HCT116 (cell line): Measurements from ENCODE around the gene STRBP. TPM values are rescaled to one million over a fixed set of nuclear protein-coding genes. Genes with fewer than 3 reads are reported as not detected.
"Not testable (repeated sequence)": the region's sequence is repeated elsewhere in the genome, so short reads cannot be mapped to it uniquely, and the experiment has no call there.

Experiments used
- ATAC-seq: fragments of 200-7000 bp; cut with Tn5 transposase; 2 replicates; pipeline ENCODE4 v1.9.1; 2020; ENCODE audit warnings: mild to moderate bottlenecking, moderate library complexity
- BruUV-seq: library from RNA; stranded (reverse); fragments of 400-500 nt; replicated peaks from 2 replicates; lab custom pipeline; 2021; lab: Mats Ljungman, UMichigan
- CTCF ChIA-PET: fragments of 300-600 bp; sonication (Branson Sonifier 250); formaldehyde crosslinking; loops from one replicate; lab custom pipeline; 2021; ENCODE audit warnings: antibody characterized with exemption; lab: Charles Lee
- POLR2A ChIA-PET: fragments of 300-600, 350-600 bp; sonication (Branson Sonifier 250); formaldehyde crosslinking; loops from one replicate; lab custom pipeline; 2021; ENCODE audit warnings: antibody characterized with exemption; lab: Charles Lee
- RAD21 ChIA-PET, 2 experiments: fragments of 300-600 bp; sonication (Branson Sonifier 250); formaldehyde crosslinking; loops; one replicate each; lab custom pipeline; 2023; ENCODE audit warnings: low total read pairs in 2 of 2; ENCODE audit not compliant: uncharacterized antibody in 2 of 2, unreplicated experiment in 2 of 2, low non-redundant PET in 1 of 2; lab: Charles Lee
- DNase-seq: peaks from one replicate; pipeline ENCODE4 v3.0.0-alpha.2; 2010; ENCODE audit warnings: low read depth, low spot score
- H2AFZ ChIP-seq: fragments of 200-600 bp; shearing (Covaris generic), sonication (generic); 2 replicates; pipeline ENCODE4 v1.6.1; 2017; ENCODE audit warnings: low read depth, mixed run types, mixed read lengths, antibody characterized with exemption, low read length; ENCODE audit not compliant: poor library complexity, severe bottlenecking
- H3K27ac ChIP-seq: 2 replicates; pipeline ENCODE4 v1.5.1; 2012; ENCODE audit warnings: low read depth, low read length
- H3K27me3 ChIP-seq: fragments of 200-600 bp; sonication (generic); 2 replicates; pipeline ENCODE4 v1.6.1; 2016; ENCODE audit warnings: mixed run types, low read length, mixed read lengths; ENCODE audit not compliant: insufficient read depth
- H3K36me3 ChIP-seq, 2 experiments: fragments of 200-500 bp in 1 of 2; fragments of 200-600 bp in 1 of 2; sonication (Bioruptor generic) in 1 of 2; sonication (generic) in 1 of 2; 2 replicates each; pipeline versions ENCODE4 v1.5.1 to v1.6.1; 2014 to 2016; ENCODE audit warnings: low read length in 2 of 2, inconsistent platforms in 1 of 2, mixed read lengths in 1 of 2, mixed run types in 1 of 2; ENCODE audit not compliant: insufficient read depth in 2 of 2, control insufficient read depth in 1 of 2
- H3K4me1 ChIP-seq, 2 experiments: fragments of 200-600 bp in 1 of 2; sonication (generic) in 1 of 2; 2 replicates each; pipeline versions ENCODE4 v1.5.1 to v1.6.1; 2012 to 2017; ENCODE audit warnings: low read length in 2 of 2, inconsistent platforms in 1 of 2, mild to moderate bottlenecking in 1 of 2, mixed read lengths in 1 of 2, mixed run types in 1 of 2, moderate library complexity in 1 of 2; ENCODE audit not compliant: insufficient read depth in 2 of 2, control insufficient read depth in 1 of 2
- H3K4me2 ChIP-seq: fragments of 200-600 bp; sonication (generic); 2 replicates; pipeline ENCODE4 v1.6.1; 2017; ENCODE audit warnings: mixed run types, low read length, mixed read lengths
- H3K4me3 ChIP-seq, 2 experiments: fragments of 200-600 bp in 1 of 2; sonication (generic) in 1 of 2; replicated peaks in 1 of 2; 2 replicates each; pipeline ENCODE4 v1.5.1; 2011 to 2016; ENCODE audit warnings: low read length in 2 of 2, control low read depth in 1 of 2, low read depth in 1 of 2, mild to moderate bottlenecking in 1 of 2, mixed read lengths in 1 of 2, mixed run types in 1 of 2
- H3K79me2 ChIP-seq: fragments of 200-600 bp; sonication (generic); 2 replicates; pipeline ENCODE4 v1.6.1; 2017; ENCODE audit warnings: mild to moderate bottlenecking, mixed run types, low read length, moderate library complexity, mixed read lengths; ENCODE audit not compliant: insufficient read depth
- H3K9ac ChIP-seq: fragments of 200-600 bp; sonication (generic); 2 replicates; pipeline ENCODE4 v1.6.1; 2016; ENCODE audit warnings: low read length, mixed read lengths
- H3K9me2 ChIP-seq: fragments of 200-600 bp; sonication (generic), shearing (Covaris generic); 2 replicates; pipeline ENCODE4 v1.6.1; 2017; ENCODE audit warnings: mixed run types, mild to moderate bottlenecking, moderate library complexity; ENCODE audit not compliant: insufficient read depth
- H3K9me3 ChIP-seq, 2 experiments: fragments of 200-500 bp in 1 of 2; fragments of 200-600 bp in 1 of 2; sonication (Bioruptor generic) in 1 of 2; sonication (generic) in 1 of 2; 2 replicates each; pipeline ENCODE4 v1.6.1; 2014 to 2017; ENCODE audit warnings: low read length in 2 of 2, mixed read lengths in 2 of 2, inconsistent platforms in 1 of 2, low read depth in 1 of 2, mild to moderate bottlenecking in 1 of 2, mixed run types in 1 of 2, moderate library complexity in 1 of 2; ENCODE audit not compliant: control insufficient read depth in 1 of 2, insufficient read depth in 1 of 2
- H4K20me1 ChIP-seq: fragments of 200-600 bp; sonication (generic), shearing (Covaris generic); 2 replicates; pipeline ENCODE4 v1.6.1; 2017; ENCODE audit warnings: mixed run types, mild to moderate bottlenecking, moderate library complexity; ENCODE audit not compliant: insufficient read depth
- CEBPB ChIP-seq: IDR thresholded peaks from 2 replicates; pipeline ENCODE4 v1.6.1; 2012; ENCODE audit warnings: low read depth
- ELF1 ChIP-seq: IDR thresholded peaks from 2 replicates; pipeline ENCODE4 v1.6.1; 2012; ENCODE audit warnings: low read depth, borderline replicate concordance
- EZH2 ChIP-seq: fragments of 200-600 bp; sonication (generic); IDR thresholded peaks from 2 replicates; pipeline ENCODE4 v1.6.1; 2017; ENCODE audit warnings: antibody characterized with exemption, mixed run types
- EZH2phosphoT487 ChIP-seq: fragments of 200-600 bp; IDR thresholded peaks from 2 replicates; pipeline ENCODE4 v1.6.1; 2018; ENCODE audit warnings: antibody characterized with exemption, borderline replicate concordance
- POLR2A ChIP-seq: IDR thresholded peaks from 2 replicates; pipeline ENCODE4 v1.7.0; 2011; ENCODE audit warnings: borderline replicate concordance; ENCODE audit not compliant: insufficient read depth, insufficient read length; ENCODE audit errors: extremely low read depth
- POLR2AphosphoS5 ChIP-seq: IDR thresholded peaks from 2 replicates; pipeline ENCODE4 v1.6.1; 2011; ENCODE audit warnings: mild to moderate bottlenecking, low read depth, low read length, moderate library complexity
- SIN3A ChIP-seq: IDR thresholded peaks from 2 replicates; pipeline ENCODE4 v1.6.1; 2012; ENCODE audit warnings: low read depth
- SP1 ChIP-seq: IDR thresholded peaks from 2 replicates; pipeline ENCODE4 v1.6.1; 2012; ENCODE audit warnings: low read depth
- YY1 ChIP-seq: IDR thresholded peaks from 2 replicates; pipeline ENCODE4 v1.6.1; 2011; ENCODE audit warnings: low read length, low read depth, moderate library complexity, mild to moderate bottlenecking; ENCODE audit not compliant: insufficient replicate concordance; ENCODE audit errors: extremely low read depth
- ZFX ChIP-seq: fragments of 450-650 bp; IDR thresholded peaks from 2 replicates; pipeline ENCODE4 v1.6.1; 2017
- intact Hi-C: fragments of 100-400 bp; cut with micrococcal nuclease; formaldehyde crosslinking; loops from 2 replicates; pipeline ENCODE4 v1.10.0; 2022
- total RNA-seq: library from RNA; stranded (reverse); gene quantifications from one replicate; pipeline ENCODE4 v1.2.1, GENCODE V29; 2021; ENCODE audit not compliant: unreplicated experiment
- TF ChIP-seq, protein P1 (sequence below): IDR thresholded peaks from 2 replicates; pipeline ENCODE4 v1.6.1; 2011; ENCODE audit warnings: mild to moderate bottlenecking, low read length, moderate library complexity; ENCODE audit not compliant: insufficient replicate concordance; ENCODE audit errors: extremely low read depth
- TF ChIP-seq, protein P2 (sequence below): IDR thresholded peaks from 2 replicates; pipeline ENCODE4 v1.6.1; 2012
- TF ChIP-seq, protein P3 (sequence below), 3 experiments: fragments of 200-600 bp in 1 of 3; sonication (generic) in 1 of 3; IDR thresholded peaks in 2 of 3; conservative IDR thresholded peaks in 1 of 3; 2 replicates each; pipeline ENCODE4 v1.5.1; 2012 to 2017; ENCODE audit warnings: low read depth in 2 of 3, low read length in 2 of 3, antibody characterized with exemption in 1 of 3, borderline replicate concordance in 1 of 3, control low read depth in 1 of 3, mild to moderate bottlenecking in 1 of 3, mixed read lengths in 1 of 3, mixed run types in 1 of 3, moderate library complexity in 1 of 3; ENCODE audit not compliant: insufficient read depth in 1 of 3

STRBP gene
- total RNA-seq, 1 experiment from 2014 or later: 30.4 TPM

DNA sequence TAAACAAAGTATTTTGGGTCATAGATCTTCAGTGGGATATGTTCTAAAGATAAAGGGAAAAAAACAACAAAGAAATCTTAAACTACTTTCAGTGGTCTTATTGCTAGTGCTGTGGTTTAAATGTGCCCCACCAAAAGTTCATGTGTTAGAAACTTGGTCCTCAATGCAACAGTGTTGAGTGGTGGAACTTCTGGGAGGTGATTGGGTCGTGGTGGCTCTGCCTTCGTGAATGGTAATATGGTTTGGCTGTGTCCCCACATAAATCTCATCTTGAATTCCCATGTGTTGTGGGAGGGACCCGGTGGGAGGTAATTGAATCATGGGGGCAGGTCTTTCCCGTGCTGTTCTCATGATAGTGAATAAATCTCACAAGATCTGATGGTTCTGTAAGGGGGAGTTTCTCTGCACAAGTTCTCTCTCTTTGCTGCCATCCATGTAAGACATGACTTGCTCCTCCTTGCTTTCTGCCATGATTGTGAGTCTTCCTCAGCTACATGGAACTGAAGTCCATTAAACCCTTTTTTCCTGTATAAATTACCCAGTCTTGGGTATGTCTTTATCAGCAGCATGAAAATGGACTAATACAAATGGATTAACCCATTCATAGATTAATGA lies 10.6 kb upstream of the STRBP start:
- H3K79me2 ChIP-seq, BruUV-seq: not testable (repeated sequence)

DNA sequence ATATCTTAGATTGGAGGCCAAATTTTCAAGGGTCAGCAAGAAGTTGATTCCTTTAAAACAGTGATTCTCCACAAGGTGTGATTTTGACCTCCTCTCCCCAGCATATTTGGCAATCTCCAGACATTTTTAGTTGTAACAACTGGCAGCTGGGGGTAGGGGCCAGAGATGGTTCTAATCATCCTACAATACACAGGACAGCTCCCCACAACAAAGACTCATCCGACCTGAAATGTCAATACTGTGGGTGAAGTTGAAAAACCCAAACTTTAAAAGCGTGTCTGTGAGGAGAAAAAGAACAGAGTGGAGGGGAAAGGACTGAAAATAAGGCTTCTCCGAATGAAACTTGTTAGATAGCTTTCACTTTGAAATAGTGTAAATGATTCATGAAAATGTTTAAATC lies 10.0 kb upstream of the STRBP start:
- Histone ChIP-seq H3K4me2 (no peak overlapping the region), H4K20me1 (no peaks in the 10 kb centered on the region), H3K36me3 (no peaks in the 10 kb centered on the region), H3K9me3 (no peaks in the 10 kb centered on the region), H3K4me1 (peaks cover 9 to 15% of the 10 kb centered on the region in 2 experiments; a peak in 3 of 4 replicates), H3K27ac (no peak overlapping the region), H3K4me3 (no peak overlapping the region), H3K27me3 (no peaks in the 10 kb centered on the region), H3K79me2 (no peaks in the 10 kb centered on the region), H3K9me2 (no peaks in the 10 kb centered on the region), H2AFZ (no peak overlapping the region), H3K9ac (no peak overlapping the region)
- no peak for DNase-seq
- CTCF ChIA-PET: no interaction called here
- POLR2A ChIA-PET: no interaction called here
- RAD21 ChIA-PET: no interaction called here
- TF ChIP-seq SP1: no peak
- no peak for TF ChIP-seq EZH2phosphoT487
- TF ChIP-seq CEBPB: no peak
- TF ChIP-seq POLR2A: no peak
- TF ChIP-seq, protein P1, sequence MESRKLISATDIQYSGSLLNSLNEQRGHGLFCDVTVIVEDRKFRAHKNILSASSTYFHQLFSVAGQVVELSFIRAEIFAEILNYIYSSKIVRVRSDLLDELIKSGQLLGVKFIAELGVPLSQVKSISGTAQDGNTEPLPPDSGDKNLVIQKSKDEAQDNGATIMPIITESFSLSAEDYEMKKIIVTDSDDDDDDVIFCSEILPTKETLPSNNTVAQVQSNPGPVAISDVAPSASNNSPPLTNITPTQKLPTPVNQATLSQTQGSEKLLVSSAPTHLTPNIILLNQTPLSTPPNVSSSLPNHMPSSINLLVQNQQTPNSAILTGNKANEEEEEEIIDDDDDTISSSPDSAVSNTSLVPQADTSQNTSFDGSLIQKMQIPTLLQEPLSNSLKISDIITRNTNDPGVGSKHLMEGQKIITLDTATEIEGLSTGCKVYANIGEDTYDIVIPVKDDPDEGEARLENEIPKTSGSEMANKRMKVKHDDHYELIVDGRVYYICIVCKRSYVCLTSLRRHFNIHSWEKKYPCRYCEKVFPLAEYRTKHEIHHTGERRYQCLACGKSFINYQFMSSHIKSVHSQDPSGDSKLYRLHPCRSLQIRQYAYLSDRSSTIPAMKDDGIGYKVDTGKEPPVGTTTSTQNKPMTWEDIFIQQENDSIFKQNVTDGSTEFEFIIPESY: no peak
- TF ChIP-seq ZFX: no peak
- TF ChIP-seq YY1: no peak
- TF ChIP-seq, protein P2, sequence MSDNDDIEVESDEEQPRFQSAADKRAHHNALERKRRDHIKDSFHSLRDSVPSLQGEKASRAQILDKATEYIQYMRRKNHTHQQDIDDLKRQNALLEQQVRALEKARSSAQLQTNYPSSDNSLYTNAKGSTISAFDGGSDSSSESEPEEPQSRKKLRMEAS: no peak
- TF ChIP-seq EZH2: no peak
- TF ChIP-seq, protein P3, sequence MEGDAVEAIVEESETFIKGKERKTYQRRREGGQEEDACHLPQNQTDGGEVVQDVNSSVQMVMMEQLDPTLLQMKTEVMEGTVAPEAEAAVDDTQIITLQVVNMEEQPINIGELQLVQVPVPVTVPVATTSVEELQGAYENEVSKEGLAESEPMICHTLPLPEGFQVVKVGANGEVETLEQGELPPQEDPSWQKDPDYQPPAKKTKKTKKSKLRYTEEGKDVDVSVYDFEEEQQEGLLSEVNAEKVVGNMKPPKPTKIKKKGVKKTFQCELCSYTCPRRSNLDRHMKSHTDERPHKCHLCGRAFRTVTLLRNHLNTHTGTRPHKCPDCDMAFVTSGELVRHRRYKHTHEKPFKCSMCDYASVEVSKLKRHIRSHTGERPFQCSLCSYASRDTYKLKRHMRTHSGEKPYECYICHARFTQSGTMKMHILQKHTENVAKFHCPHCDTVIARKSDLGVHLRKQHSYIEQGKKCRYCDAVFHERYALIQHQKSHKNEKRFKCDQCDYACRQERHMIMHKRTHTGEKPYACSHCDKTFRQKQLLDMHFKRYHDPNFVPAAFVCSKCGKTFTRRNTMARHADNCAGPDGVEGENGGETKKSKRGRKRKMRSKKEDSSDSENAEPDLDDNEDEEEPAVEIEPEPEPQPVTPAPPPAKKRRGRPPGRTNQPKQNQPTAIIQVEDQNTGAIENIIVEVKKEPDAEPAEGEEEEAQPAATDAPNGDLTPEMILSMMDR (IDR thresholded peaks at IDR 0.05 in 2 of 3, conservative IDR thresholded peaks at IDR 0.05 in 1 of 3; ENCODE audit: borderline replicate concordance in 1 of 3, insufficient read depth in 1 of 3, low read depth in 2 of 3, low read length in 2 of 3): no peak
- no peak for TF ChIP-seq ELF1
- TF ChIP-seq POLR2AphosphoS5: no peak
- TF ChIP-seq SIN3A: no peak
- BruUV-seq: no TSS peak
- intact Hi-C loops: no loop called here
- no peak for ATAC-seq

More for the DNA sequence above, 10.6 kb upstream of the STRBP start:
- H3K4me2 ChIP-seq, H3K9me3 ChIP-seq, H4K20me1 ChIP-seq, intact Hi-C loops, H2AFZ ChIP-seq, RAD21 ChIA-PET, H3K36me3 ChIP-seq, H3K27ac ChIP-seq, CTCF ChIA-PET, H3K27me3 ChIP-seq, POLR2A ChIA-PET, DNase-seq, H3K9ac ChIP-seq, H3K9me2 ChIP-seq, ATAC-seq, H3K4me3 ChIP-seq: not testable (repeated sequence)
- peaks cover 11 to 15% of the 10 kb centered on the region in 2 experiments; a peak in 3 of 4 replicates for H3K4me1 ChIP-seq
